HG03558 (cell line): ENCODE measurements around the gene NTN1.
"Not testable (repeated sequence)": the region's sequence is repeated elsewhere in the genome, so short reads cannot be mapped to it uniquely, and the experiment has no call there.

ENCODE experiments used
- ATAC-seq: cut with Tn5 transposase; IDR thresholded peaks from one replicate; pipeline ENCODE4 v1.9.1; 2021; ENCODE audit warnings: moderate number of reproducible peaks; ENCODE audit not compliant: unreplicated experiment; ENCODE audit errors: extremely low read depth

The NTN1 gene

DNA sequence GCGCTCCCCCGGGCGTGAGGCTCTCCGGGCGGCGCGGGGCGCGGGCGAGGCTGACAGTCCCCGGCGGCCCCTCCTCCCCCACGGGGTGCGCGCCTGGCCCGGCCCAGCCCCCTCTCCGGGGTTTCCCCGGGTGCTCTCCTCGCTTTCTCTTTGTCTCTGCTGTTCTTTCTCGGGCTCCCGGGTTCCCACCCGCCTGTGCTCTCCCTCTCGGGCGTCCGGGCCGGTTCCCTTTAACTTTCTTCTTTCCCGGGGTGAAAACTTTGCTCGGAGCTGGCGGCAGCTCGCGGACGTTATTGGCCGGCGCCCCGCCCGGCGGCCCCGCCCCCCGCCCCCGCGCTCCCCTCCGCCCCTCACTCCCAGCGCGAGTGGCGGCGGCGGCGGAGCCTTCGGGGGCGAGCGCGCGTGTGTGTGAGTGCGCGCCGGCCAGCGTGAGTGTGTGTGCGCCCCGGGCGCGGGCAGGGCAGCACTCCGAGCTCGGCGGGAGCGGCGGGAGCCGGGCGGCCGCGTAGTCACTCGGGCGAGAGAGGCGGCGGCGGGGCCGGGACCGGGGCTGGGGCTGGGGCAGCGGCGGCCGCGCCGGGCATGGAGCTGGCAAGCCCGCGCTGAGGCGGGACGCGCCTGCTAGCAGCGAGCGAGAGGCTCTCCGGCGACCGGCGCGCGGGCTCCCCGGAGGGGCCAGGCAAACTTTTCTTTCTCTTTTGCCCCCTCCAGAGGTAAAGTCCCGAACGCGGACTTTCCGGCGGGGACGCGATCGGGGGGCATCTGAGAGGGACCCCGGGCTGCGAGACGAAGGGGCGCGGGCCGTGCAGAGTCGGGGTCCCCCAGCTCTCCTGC is at the start of gene NTN1:
TSS of gene NTN1 (plus strand) at position 353 of the 834 bp plus-strand sequence. CDS start 864 bp downstream, outside the sequence.
- ATAC-seq = no peak

DNA sequence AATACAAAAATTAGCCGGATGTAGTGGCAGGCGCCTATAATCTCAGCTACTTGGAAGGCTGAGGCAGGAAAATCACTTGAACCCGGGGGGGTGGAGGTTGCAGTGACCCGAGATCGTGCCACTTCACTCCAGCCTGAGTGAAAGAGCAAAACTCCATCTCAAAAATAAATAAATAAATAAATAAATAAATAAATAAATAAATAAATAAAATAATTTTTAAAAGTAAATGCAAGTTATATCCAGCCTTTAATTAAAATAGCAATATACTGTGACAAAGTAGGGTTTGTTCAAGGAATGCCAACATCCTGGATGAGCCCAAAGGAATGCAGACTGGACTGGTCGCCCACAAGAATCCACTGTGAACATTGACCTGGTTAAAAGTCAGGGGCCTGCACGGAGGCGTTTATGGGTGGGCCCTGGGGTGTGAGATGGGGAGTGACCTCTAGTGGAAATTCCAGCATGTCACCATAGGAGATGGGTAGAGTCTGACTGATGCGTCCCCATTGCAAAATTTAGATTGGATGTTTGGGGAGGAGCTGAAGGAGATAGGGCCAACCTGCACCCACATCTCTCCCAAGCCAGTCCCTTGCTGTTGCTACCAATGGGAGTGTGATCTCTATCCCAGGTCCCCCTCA is 46.1 kb upstream of the NTN1 start:
- no peak for ATAC-seq

- ATAC-seq = no peak
These were observed 44.7 kb upstream of the NTN1 start for GRCh38 chr17:8976638-8977037.

DNA sequence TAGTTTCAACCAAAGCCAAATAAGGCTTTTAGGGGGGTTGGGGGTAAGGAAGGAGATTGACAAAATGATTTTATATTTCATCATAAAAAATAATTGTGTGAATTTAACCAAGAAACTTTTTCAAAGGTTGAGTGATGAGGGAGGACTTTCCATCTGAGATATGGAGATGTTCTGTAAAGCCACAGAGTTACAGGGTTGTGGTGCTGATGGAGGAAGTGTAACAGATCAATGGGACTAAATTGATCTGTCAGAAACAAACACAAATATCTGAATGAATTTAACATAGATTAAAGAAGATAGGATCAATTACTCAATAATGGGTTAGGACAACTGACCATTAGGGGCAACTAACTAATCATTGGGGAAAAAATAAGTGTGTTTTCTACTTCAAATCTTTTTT is 41.6 kb upstream of the NTN1 start:
- no peak for ATAC-seq

DNA sequence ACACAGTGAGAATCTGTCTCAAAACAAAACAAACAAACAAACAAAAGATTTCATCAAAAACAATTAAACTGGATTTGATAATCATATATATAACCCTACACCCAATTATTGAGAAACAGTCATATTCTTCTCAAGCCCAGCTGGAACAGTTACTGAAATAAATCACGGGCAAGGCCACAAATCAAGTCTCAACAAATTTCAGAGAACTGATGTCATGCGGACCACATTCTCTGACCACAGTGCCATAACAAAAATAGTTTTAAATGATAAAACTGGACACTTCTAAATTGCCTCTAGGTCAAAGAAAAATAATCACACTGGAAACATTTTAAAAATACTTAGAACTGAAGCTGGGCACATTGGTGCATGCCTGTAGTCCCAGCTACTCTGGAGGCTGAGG is 39.9 kb upstream of the NTN1 start:
- no peak for ATAC-seq

DNA sequence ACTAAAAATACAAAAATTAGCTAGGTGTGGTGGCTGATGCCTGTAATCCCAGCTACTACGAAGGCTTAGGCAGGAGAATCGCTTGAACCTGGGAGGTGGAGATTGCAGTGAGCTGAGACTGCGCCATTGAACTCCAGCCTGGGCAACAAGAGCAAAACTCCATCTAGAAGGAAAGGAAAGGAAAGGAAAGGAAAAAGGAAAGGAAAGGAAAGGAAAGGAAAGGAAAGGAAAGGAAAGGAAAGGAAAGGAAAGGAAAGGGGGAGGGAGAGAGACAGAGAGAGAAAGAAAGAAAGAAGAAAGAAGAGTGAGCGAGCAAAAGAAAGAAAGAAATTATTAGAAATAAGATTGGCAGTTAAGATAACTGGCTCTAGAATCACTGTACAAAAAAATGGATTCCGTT is 37.1 kb upstream of the NTN1 start:
- ATAC-seq = not testable (repeated sequence)

DNA sequence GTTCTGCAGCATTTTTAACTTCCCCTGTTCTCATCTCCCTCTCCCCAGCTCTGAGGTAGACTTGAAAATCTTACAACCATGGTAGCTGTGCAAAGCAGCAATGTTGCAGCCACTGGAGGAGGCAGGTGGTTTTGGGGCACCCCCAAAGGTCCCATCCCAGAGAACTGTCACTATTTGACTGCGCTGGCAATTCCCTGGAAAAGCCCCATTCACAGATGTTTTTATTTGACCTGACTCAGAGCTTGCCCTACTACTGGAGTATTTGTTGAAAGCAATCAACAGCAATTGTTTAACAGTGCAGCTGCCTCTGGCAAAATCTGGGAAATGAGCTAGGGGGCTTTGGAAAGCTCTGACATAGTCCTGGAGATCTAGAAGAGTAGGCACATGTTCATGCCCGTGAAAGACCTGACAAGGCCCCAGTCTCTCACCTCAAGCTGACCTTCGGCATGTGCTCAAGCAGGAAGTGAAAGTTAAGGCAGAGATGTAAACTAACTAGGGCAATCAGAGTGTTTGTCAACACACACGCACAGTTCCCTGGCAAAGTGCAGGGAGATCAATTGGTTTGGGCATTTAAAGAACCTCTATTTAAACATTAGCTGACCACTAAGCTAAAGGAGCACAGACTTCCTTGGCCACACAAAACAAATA is 36.1 kb upstream of the NTN1 start:
- no peak for ATAC-seq

GRCh38 chr17:8986295-8986694 is 35.0 kb upstream of the NTN1 start:
- ATAC-seq = no peak

- ATAC-seq = not testable (repeated sequence)
These were observed 32.9 kb upstream of the NTN1 start for GRCh38 chr17:8988263-8988935.

DNA sequence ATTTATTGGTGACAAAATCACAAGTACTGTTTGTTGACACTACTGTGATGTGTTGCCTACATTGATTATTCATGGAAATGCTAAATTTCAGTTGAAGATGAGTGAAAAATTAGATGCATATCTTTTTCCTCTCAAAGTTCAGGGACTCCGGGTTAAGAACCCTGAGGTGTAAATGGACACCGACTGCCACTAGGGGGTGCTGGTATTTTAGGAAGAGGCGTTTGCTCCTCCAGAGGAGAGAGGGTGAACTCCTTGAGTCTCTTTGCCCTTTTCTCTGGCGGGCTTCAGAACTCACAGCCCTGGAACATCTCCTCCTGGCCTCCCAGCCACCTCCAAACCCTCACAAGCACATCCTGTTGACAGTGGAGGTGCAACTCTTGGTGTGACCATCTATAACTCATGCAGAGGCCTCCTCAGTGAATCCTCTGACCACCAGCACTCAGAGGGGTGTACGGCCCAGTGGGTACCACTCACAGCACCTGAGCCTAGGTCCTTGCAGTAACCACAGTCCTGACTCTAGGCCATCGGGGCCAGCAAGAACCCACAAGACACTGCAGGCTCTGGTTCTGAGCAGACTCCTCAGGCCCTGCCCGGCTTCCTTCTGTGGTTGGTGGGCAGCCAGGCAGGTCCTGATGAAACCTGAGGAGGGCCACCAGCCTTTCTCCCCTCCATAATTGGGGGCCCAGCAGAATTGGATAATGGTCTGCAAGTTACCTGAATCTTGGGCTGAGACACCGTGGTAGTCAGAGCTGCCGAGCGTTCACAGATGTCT is 29.6 kb upstream of the NTN1 start:
- no peak for ATAC-seq

- ATAC-seq = no peak
These were observed 27.0 kb upstream of the NTN1 start for GRCh38 chr17:8994319-8994718.

DNA sequence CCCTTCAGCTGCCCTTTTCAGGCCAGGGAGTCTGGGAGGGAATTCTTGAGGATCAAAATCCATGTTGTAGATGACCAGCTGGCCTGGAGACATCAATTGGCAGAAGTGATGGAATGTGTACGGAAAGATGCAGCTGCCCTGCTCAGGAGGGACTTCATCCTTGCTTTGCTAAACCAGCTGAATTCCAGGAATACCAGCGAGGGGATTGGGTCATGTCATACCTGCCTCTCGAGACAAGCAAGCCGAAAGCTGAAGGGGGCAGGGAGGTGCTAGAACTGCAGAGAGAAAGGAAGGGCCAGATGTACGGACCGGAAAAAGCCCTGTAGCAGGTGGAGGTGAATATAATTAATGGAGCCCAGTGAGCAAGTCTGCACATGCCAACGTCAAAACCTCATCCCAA is 25.6 kb upstream of the NTN1 start:
- ATAC-seq = no peak

DNA sequence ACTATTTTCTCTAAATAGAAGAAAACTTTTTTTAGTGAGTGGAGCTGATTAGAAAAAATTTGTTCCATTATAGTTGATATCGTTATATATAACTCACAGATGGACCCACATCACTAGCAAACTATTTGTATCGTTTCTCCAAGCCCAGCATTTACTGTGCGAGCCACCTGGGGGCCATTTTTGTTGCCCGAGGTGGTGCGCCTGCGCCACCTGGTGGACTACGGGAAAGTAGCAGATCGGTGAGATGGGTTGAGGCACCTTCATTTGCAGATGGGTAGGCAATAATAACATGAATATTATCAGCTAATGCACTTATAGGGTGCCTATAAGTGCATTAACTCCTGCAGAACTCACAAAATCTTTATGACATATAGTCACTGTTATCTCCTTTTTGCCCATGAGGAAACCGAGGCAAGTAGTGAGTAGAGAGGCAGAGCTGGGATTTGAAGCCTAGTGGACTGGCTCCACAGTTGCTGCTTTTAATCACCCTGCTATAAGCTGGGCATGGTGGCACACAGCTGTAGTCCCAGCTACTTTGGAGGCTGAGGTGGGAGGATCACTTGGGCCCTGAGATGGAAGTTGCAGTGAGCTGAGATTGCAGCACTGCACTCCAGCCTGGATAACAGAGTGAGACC is 23.2 kb upstream of the NTN1 start:
- ATAC-seq = no peak

DNA sequence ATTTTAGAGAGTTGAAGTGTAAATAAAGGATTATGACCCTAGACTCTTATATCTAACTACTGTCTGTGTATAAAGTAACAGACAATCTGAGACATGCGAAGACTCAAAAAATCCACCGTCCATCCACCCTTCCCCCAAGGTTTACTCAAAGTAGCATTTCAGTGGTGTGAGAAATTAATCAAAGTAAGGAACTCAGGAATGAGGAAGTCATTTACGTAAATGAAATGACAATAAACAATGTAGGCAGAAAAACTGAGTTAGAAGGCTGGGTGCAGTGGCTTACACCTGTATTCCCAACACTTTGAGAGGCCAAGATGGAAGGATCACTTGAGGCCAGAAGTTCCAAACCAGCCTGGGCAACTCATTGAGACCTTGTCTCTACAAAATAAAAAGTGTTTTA is 19.8 kb upstream of the NTN1 start:
- no peak for ATAC-seq

DNA sequence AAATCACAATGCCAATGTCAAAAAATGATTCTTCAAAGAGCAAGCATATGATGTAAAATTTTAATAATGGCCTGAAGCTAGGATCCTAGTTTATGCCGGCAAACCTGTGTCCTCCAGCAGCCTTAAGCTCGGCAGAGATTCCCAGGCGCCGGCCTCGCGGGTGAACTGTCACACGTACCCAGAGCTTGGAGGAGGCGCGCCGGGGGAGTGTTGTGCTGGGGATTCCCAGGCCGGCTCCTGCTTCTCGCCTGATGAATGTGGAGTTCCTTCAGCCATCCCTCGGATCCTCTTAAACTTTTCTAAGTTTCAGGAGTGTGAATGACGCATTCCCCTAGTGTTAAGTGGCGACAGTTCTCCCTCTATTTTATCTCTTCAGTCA is 19.1 kb upstream of the NTN1 start:
- no peak for ATAC-seq

- ATAC-seq = no peak
These were observed 18.5 kb upstream of the NTN1 start for GRCh38 chr17:9002606-9003354.

GRCh38 chr17:9003355-9004131 is 17.8 kb upstream of the NTN1 start:
- no peak for ATAC-seq
